ENCODE data around the gene ELN.

Gene ELN

DNA sequence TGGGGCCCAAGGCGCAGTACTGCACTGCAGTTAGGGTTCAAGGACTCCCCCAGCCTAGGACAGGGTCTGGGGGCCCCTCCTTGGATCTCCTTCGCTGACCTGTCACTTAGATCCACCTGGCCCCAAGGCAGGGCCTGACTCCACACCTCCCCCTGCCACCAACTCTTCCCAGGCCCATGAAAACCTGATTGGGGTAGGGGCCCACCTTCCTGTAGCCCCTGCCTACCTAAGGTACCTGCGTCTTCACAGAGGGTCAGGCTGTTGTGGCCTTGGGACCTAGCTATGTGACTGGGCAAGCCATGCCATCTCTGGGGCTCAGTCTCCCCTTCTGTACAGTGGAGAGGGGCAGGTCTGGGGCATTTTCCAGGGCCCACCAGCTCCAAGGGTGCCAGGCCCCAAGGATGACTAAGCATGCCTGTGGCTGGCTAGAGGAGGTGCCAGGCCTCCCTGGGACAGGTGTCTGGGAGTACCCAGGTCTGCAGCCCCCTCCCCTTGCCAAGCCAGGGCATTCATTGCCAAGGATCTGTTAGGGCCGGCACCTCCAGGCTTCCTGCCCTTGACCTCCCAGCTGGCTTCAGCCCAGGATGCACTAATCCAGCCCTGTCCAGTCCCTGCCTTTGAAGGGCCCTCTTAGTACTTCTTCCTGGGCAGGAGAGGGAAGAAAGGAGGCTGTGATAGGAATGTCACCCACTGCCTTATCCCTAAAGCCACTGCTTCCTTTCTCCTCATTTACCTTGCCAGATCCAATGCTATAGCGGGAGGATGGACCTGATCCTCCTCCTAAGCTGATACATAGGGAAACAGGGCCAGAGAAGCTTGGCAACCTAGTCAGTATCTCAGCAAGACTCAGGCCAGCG lies 57.0 kb downstream of the ELN start:
- no peak for DNase-seq (ENCODE audit: low read depth, low spot score)
- in situ Hi-C loops (cut with HindIII; ENCODE audit: low sequenced_read_pairs), result no loop called here

GRCh38 chr7:74087791-74088453 lies 59.9 kb downstream of the ELN start:
- no peak for DNase-seq (ENCODE audit: low read depth, low spot score)
- in situ Hi-C loops (cut with HindIII; ENCODE audit: low sequenced_read_pairs), result no loop called here
- no peak for TF ChIP-seq CTCF (IDR thresholded peaks at IDR 0.05; ENCODE audit: low read depth, low read length)
- H3K4me3 ChIP-seq (ENCODE audit: low read depth, low read length), result no peak overlapping the region

More for the DNA sequence above, 57.0 kb downstream of the ELN start:
- no peak for TF ChIP-seq CTCF (IDR thresholded peaks at IDR 0.05; ENCODE audit: low read depth, low read length)
- H3K4me3 ChIP-seq (ENCODE audit: low read depth, low read length), result peak overlapping the region; percentile 73

DNA sequence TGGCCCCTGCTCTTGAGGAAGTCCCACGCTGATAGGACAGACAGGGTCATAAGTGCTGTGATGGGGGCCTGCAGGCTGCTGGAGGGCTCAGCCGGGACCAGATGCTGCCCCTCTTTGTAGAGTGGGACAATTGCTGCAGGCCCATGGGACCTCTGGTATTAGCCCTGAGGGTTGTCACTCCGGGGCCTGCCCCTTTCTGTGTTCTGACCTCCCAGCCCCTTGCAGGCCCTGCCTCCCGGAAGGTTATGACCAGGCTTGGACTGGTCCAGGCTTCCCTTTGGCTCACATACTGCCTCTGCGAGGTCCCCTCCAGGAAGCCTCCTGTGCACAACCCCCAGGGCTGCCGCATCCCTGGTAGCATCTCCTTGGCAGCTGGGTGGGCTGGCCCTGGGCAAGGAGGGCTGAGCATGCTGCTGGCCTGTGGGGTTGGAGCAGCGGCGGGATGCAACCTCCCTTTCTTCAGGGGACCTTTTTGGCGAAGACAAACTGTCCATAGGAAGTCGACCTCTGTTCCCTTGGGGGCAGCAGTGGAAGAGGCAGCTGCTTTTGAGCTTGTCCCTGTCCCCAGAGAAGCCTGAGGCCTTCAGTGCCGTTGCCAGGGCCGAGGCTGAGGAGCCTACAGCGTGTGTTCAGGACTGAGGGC lies 64.5 kb downstream of the ELN start:
- in situ Hi-C loops (cut with HindIII; ENCODE audit: low sequenced_read_pairs), result no loop called here
- no peak overlapping the region for H3K4me3 ChIP-seq (ENCODE audit: low read depth, low read length)
- no peak for TF ChIP-seq CTCF (IDR thresholded peaks at IDR 0.05; ENCODE audit: low read depth, low read length)
- no peak for DNase-seq (ENCODE audit: low read depth, low spot score)

- no peak overlapping the region for H3K4me3 ChIP-seq (ENCODE audit: low read depth, low read length)
- peak; percentile 15 for DNase-seq (ENCODE audit: low read depth, low spot score)
- TF ChIP-seq CTCF (IDR thresholded peaks at IDR 0.05; ENCODE audit: low read depth, low read length), result no peak
- in situ Hi-C loops (cut with HindIII; ENCODE audit: low sequenced_read_pairs), result no loop called here
These were observed 65.0 kb downstream of the ELN start for GRCh38 chr7:74092964-74093471.

- DNase-seq (ENCODE audit: low read depth, low spot score), result peak; percentile 9
- in situ Hi-C loops (cut with HindIII; ENCODE audit: low sequenced_read_pairs), result no loop called here
- TF ChIP-seq CTCF (IDR thresholded peaks at IDR 0.05; ENCODE audit: low read depth, low read length), result no peak
- no peak overlapping the region for H3K4me3 ChIP-seq (ENCODE audit: low read depth, low read length)
These were observed 65.8 kb downstream of the ELN start for GRCh38 chr7:74093671-74094223.

Data from astrocyte of the spinal cord (primary cell).